ENCODE data around the gene PDLIM4.

The PDLIM4 gene

GRCh38 chr5:132269635-132270334 lies 12.3 kb downstream of the PDLIM4 start:
- DNase-seq (ENCODE audit: low read depth): no peak
- H3K4me3 ChIP-seq (ENCODE audit: control insufficient read depth, low read depth, low read length): no peak overlapping the region
- no peak for TF ChIP-seq CTCF (conservative IDR thresholded peaks at IDR 0.05; ENCODE audit: control insufficient read depth, insufficient read depth, low read depth, low read length)

- no peak for TF ChIP-seq CTCF (conservative IDR thresholded peaks at IDR 0.05; ENCODE audit: control insufficient read depth, insufficient read depth, low read depth, low read length)
- H3K4me3 ChIP-seq (ENCODE audit: control insufficient read depth, low read depth, low read length): no peak overlapping the region
- no peak for DNase-seq (ENCODE audit: low read depth)
Measured at GRCh38 chr5:132270335-132270665, 12.8 kb downstream of the PDLIM4 start.

DNA sequence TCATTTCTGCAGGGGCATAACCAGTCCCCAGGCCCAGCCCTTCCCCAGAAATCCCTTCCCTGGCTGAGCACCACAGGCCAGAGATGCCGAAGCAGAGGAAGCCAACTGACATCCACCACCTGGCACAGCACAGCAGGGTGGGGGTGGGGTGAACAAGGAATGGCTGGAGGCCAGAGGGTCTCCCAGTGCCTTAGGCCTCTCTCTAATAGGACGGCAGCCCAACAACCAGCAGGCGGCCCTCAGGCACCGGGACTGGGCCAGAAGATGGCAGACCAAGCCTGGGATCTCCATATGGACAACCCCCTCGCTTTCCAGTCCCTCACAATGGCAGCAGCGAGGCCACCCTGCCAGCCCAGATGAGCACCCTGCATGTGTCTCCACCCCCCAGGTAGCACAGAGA lies 13.2 kb downstream of the PDLIM4 start:
- DNase-seq (ENCODE audit: low read depth): no peak
- H3K4me3 ChIP-seq (ENCODE audit: control insufficient read depth, low read depth, low read length): no peak overlapping the region
- TF ChIP-seq CTCF (conservative IDR thresholded peaks at IDR 0.05; ENCODE audit: control insufficient read depth, insufficient read depth, low read depth, low read length): no peak

- TF ChIP-seq CTCF (conservative IDR thresholded peaks at IDR 0.05; ENCODE audit: control insufficient read depth, insufficient read depth, low read depth, low read length): no peak
- no peak overlapping the region for H3K4me3 ChIP-seq (ENCODE audit: control insufficient read depth, low read depth, low read length)
- no peak for DNase-seq (ENCODE audit: low read depth)
Measured at GRCh38 chr5:132271251-132272246, 14.1 kb downstream of the PDLIM4 start.

GRCh38 chr5:132272311-132273210 lies 15.1 kb downstream of the PDLIM4 start:
- TF ChIP-seq CTCF (conservative IDR thresholded peaks at IDR 0.05; ENCODE audit: control insufficient read depth, insufficient read depth, low read depth, low read length): peak; percentile 77
- DNase-seq (ENCODE audit: low read depth): peak; percentile 48
- H3K4me3 ChIP-seq (ENCODE audit: control insufficient read depth, low read depth, low read length): no peak overlapping the region

GRCh38 chr5:132273631-132274030 lies 16.1 kb downstream of the PDLIM4 start:
- no peak for TF ChIP-seq CTCF (conservative IDR thresholded peaks at IDR 0.05; ENCODE audit: control insufficient read depth, insufficient read depth, low read depth, low read length)
- H3K4me3 ChIP-seq (ENCODE audit: control insufficient read depth, low read depth, low read length): no peak overlapping the region
- no peak for DNase-seq (ENCODE audit: low read depth)
